Activated CD4-positive, alpha-beta T cell treated with anti-CD3 and anti-CD28 coated beads, Interleukin-2, amount 50 U/mL, for 48 hours (primary cell): ENCODE measurements around the gene REP15.
A peak's percentile ranks its signal among the peaks of the same experiment; 100 is the strongest.
"Not testable (repeated sequence)": the region's sequence is repeated elsewhere in the genome, so short reads cannot be mapped to it uniquely, and the experiment has no call there.

ENCODE experiments used
- DNase-seq, 2 experiments: peaks; one replicate each; pipeline ENCODE4 v3.0.0-alpha.2; 2020

The REP15 gene

DNA sequence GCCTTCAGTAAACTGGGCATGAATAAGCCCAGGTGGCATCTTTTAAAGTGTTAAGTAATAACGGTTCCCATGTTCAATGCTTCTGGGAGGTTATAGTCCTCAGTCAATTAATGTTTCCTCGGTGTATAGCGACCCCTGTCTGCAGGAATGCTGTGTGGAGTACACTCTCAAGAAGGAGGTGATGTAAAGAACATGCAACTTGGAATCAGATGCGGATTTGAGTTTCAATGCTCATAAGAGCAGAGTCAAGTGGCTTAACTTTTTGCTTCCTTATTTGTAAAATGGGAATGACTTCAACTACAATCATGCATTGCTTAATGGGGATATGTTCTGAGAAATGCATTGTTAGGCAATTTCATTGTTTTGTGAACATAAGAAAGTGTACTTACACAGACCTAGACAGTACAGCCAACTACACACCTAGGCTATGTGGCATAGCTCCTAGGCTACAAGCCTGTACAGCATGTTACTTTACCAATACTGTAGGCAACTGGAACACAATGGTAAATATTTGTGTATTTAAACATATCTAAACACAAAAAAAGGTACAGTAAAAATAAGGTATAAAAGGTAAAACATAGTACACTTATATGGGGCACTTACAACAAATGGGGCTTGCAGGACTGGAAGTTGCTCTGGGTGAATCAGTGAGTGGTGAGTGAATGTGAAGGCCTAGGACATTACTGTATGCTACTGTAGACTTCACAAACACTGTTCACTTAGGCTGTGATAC is 7.6 kb downstream of the REP15 start:
- DNase-seq = peak; percentile 69 to 82

GRCh38 chr12:27705263-27705662 is 9.0 kb downstream of the REP15 start:
- DNase-seq = no peak

GRCh38 chr12:27707216-27707615 is 11.0 kb downstream of the REP15 start:
- DNase-seq = no peak

DNA sequence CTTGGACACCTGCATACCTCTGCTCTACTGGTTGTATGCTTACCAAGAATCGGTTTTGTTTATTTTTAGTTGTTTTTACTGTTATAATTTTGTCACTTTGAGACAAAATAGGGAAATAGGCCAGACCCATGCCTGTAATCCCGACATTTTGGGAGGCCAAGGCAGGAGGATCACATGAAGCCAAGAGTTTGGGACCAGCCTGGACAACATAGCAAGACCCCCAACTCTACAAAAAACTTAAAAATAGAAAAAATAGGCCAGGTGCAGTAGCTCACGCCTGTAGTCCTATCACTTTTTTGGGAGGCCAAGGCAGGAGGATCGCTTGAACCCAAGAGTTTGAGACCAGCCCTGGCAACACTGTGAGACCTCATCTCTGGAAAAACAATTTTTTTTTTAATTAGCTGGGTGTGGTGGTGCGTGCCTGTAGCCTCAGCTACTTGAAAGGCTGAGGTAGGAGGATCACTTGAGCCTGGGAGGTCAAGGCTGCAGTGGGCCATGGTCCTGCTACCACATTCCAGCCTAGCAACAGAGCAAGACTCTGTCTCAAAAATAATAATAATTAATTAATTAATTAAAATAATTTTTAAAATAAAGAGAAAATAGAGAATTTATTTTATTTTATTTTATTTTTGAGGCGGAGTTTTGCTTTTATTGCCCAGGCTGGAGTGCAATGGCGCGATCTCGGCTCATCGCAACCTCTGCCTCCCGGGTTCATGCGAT is 13.1 kb downstream of the REP15 start:
- DNase-seq = no peak

DNA sequence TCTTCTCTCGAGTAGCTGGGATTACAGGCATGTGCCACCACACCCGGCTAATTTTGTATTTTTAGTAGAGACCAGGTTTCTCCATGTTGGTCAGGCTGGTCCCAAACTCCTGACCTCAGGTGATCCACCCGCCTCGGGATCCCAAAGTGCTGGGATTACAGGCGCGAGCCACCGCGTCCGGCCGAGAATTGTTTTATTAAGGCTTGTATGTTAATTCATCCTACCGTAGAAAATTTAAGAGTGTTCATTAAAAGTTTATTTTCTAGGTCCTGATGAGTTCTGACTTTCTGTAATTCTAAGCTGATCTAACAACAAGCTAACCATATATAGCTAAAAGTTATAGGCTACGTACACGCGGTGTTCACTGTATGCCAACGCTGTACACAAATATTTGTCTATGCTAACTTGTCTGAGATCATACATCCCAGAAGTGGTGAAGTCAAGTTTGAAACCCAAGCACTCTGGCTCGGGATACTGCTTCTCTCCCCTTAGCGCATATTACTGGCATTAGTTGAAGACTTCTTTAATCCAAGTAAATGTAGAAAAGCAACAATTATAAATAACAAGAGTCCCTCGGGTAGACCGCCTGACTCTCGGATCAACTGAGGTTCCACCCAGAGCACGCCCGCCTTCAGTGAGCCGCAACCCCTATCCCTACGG is 13.8 kb downstream of the REP15 start:
- DNase-seq = peak in 1 of 2 experiments; percentile 7

GRCh38 chr12:27710592-27711316 is 14.5 kb downstream of the REP15 start, which contains the start of gene MRPS35:
Gene MRPS35, plus strand, starts transcription at chr12:27710832. Its CDS starts 12 bp downstream, at chr12:27710844.
- DNase-seq = peak; percentile 90 to 92

DNA sequence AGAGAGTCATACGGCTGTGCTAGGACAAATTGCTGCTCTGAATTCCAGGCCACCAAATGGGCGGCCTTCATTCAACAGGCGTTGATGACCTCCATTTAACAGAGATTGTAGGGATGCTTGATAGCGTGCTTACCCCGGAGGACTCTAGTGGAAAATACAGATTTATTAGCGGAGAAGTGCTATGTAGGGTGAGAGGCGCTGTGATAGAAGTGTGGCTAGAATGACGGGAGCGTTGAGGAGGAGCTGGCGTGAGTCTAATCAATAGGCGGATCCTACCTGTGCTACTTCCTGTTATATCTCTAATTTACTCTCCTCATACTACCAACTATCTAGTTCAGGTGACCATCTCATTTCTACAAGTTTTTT is 15.1 kb downstream of the REP15 start:
- peak; percentile 16 to 20 for DNase-seq

- no peak for DNase-seq
These were observed 15.7 kb downstream of the REP15 start for GRCh38 chr12:27711967-27712366.

GRCh38 chr12:27723212-27723611 is 27.0 kb downstream of the REP15 start:
- no peak for DNase-seq

- no peak for DNase-seq
These were observed 33.9 kb downstream of the REP15 start for GRCh38 chr12:27730097-27730588.

- no peak for DNase-seq
These were observed 36.0 kb downstream of the REP15 start for GRCh38 chr12:27732281-27732680.

- DNase-seq = peak; percentile 16 to 32
These were observed 36.9 kb downstream of the REP15 start for GRCh38 chr12:27733052-27733656.

GRCh38 chr12:27733791-27734190 is 37.5 kb downstream of the REP15 start:
- DNase-seq = no peak

GRCh38 chr12:27734321-27734720 is 38.1 kb downstream of the REP15 start:
- DNase-seq = not testable (repeated sequence)

DNA sequence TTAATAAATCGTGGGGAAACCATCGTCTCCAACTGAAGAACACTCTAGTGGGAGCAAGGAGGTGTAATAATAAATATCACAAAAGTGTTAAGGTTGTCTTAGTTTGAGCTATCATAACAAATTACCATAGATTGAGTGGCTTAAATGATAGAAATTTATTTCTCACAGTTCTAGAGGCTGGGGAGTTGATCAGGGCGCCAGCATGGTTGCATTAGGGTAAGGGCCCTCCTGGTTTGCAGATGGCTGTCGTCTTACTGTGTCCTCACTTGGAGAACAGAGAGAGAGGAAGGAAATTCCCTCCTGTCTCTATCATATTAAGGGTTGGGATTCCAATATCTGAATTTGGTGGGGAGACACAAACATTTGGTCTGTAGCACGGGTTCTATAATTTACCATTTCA is 47.4 kb downstream of the REP15 start:
- DNase-seq = no peak

DNA sequence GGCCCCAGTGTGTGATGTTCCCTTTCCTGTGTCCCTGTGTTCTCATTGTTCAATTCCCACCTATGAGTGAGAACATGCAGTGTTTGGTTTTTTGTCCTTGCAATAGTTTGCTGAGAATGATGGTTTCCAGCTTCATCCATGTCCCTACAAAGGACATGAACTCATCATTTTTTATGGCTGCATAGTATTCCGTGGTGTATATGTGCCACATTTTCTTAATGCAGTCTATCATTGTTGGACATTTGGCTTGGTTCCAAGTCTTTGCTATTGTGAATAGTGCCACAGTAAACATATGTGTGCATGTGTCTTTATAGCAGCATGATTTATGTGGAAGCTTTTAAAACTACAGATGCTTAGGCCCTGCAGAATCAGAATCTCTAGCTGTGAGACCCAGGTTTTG is 49.5 kb downstream of the REP15 start:
- not testable (repeated sequence) for DNase-seq
